ENCODE measurements around the gene GNRHR.

Gene GNRHR

GRCh38 chr4:67751260-67751659 is 2.9 kb downstream of the GNRHR start:
- ATAC-seq (ENCODE audit: insufficient read depth, low read depth), result no peak
- Histone ChIP-seq H3K27me3 (ENCODE audit: insufficient read depth, low read length, poor library complexity) (no peaks in the 10 kb centered on the region), H3K9ac (ENCODE audit: low read depth, low read length) (no peak overlapping the region), H3K4me1 (ENCODE audit: insufficient read depth, low read length) (no peaks in the 10 kb centered on the region; the same call in 1 of the 2 replicates), H3K27ac (ENCODE audit: low read length) (no peak overlapping the region), H2AFZ (ENCODE audit: low read depth, low read length) (no peak overlapping the region), H4K20me1 (ENCODE audit: insufficient read depth, low read length) (no peaks in the 10 kb centered on the region), H3K79me2 (ENCODE audit: insufficient read depth, low read length) (no peaks in the 10 kb centered on the region), H3K9me3 (ENCODE audit: insufficient read depth, low read length, severe bottlenecking) (no peaks in the 10 kb centered on the region), H3K4me3 (ENCODE audit: low read depth in 1 of 2, low read length in 2 of 2) (no peak overlapping the region), H3K4me2 (ENCODE audit: insufficient read depth, low read length) (no peak overlapping the region), H3K36me3 (ENCODE audit: insufficient read depth, low read length) (no peaks in the 10 kb centered on the region)
- no peak for DNase-seq
- no peak for TF ChIP-seq CTCF (IDR thresholded peaks at IDR 0.05; ENCODE audit: borderline replicate concordance, extremely low read depth, low read length, poor library complexity, severe bottlenecking)
- TF ChIP-seq EZH2 (IDR thresholded peaks at IDR 0.05; ENCODE audit: borderline replicate concordance, low read depth, low read length, severe bottlenecking), result no peak

DNA sequence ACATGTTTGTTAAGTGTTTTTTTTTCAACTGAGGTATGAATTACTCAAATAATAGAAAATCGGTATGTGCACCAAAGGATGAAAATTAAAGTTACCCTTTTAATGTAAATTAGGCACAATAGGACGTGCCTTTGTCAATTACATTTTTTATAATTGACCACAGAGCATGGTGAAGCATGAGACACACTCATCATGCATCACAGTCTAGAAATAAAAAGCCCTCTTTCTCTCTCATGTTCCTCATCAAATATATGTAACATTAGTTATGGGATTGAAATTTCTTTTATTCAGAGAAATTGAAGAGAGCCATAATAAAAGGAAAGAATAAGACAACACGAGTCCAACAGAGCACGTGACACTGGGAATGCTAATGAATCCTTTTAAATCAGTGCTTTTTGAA is 3.5 kb downstream of the GNRHR start:
- H3K79me2 ChIP-seq (ENCODE audit: insufficient read depth, low read length), result no peaks in the 10 kb centered on the region
- H4K20me1 ChIP-seq (ENCODE audit: insufficient read depth, low read length), result no peaks in the 10 kb centered on the region
- no peak overlapping the region for H3K27ac ChIP-seq (ENCODE audit: low read length)
- H2AFZ ChIP-seq (ENCODE audit: low read depth, low read length), result no peak overlapping the region
- H3K4me2 ChIP-seq (ENCODE audit: insufficient read depth, low read length), result no peak overlapping the region
- DNase-seq (no peak), ATAC-seq (ENCODE audit: insufficient read depth, low read depth) (no peak)
- no peaks in the 10 kb centered on the region for H3K9me3 ChIP-seq (ENCODE audit: insufficient read depth, low read length, severe bottlenecking)
- no peak overlapping the region for H3K9ac ChIP-seq (ENCODE audit: low read depth, low read length)
- H3K36me3 ChIP-seq (ENCODE audit: insufficient read depth, low read length), result no peaks in the 10 kb centered on the region
- no peak for TF ChIP-seq CTCF (IDR thresholded peaks at IDR 0.05; ENCODE audit: borderline replicate concordance, extremely low read depth, low read length, poor library complexity, severe bottlenecking)
- TF ChIP-seq EZH2 (IDR thresholded peaks at IDR 0.05; ENCODE audit: borderline replicate concordance, low read depth, low read length, severe bottlenecking), result no peak
- no peaks in the 10 kb centered on the region; the same call in 1 of the 2 replicates for H3K4me1 ChIP-seq (ENCODE audit: insufficient read depth, low read length)
- H3K27me3 ChIP-seq (ENCODE audit: insufficient read depth, low read length, poor library complexity), result no peaks in the 10 kb centered on the region
- H3K4me3 ChIP-seq (ENCODE audit: low read depth in 1 of 2, low read length in 2 of 2), result no peak overlapping the region

GRCh38 chr4:67749286-67749685 is 4.9 kb downstream of the GNRHR start:
- H3K4me3 ChIP-seq (ENCODE audit: low read depth in 1 of 2, low read length in 2 of 2), result no peak overlapping the region
- no peaks in the 10 kb centered on the region for H3K27me3 ChIP-seq (ENCODE audit: insufficient read depth, low read length, poor library complexity)
- H3K36me3 ChIP-seq (ENCODE audit: insufficient read depth, low read length), result no peaks in the 10 kb centered on the region
- ATAC-seq (ENCODE audit: insufficient read depth, low read depth) (no peak), DNase-seq (no peak)
- H3K9ac ChIP-seq (ENCODE audit: low read depth, low read length), result no peak overlapping the region
- TF ChIP-seq EZH2 (IDR thresholded peaks at IDR 0.05; ENCODE audit: borderline replicate concordance, low read depth, low read length, severe bottlenecking), result no peak
- H4K20me1 ChIP-seq (ENCODE audit: insufficient read depth, low read length), result no peaks in the 10 kb centered on the region
- H3K27ac ChIP-seq (ENCODE audit: low read length), result no peak overlapping the region
- no peaks in the 10 kb centered on the region for H3K9me3 ChIP-seq (ENCODE audit: insufficient read depth, low read length, severe bottlenecking)
- H2AFZ ChIP-seq (ENCODE audit: low read depth, low read length), result no peak overlapping the region
- H3K4me2 ChIP-seq (ENCODE audit: insufficient read depth, low read length), result no peak overlapping the region
- H3K4me1 ChIP-seq (ENCODE audit: insufficient read depth, low read length), result no peaks in the 10 kb centered on the region; the same call in 1 of the 2 replicates
- no peaks in the 10 kb centered on the region for H3K79me2 ChIP-seq (ENCODE audit: insufficient read depth, low read length)

GRCh38 chr4:67746797-67747495 is 7.2 kb downstream of the GNRHR start:
- peak; percentile 67 for TF ChIP-seq CTCF (IDR thresholded peaks at IDR 0.05; ENCODE audit: borderline replicate concordance, extremely low read depth, low read length, poor library complexity, severe bottlenecking)
- no peak for TF ChIP-seq EZH2 (IDR thresholded peaks at IDR 0.05; ENCODE audit: borderline replicate concordance, low read depth, low read length, severe bottlenecking)
- Histone ChIP-seq H3K4me3 (ENCODE audit: low read depth in 1 of 2, low read length in 2 of 2) (no peak overlapping the region), H4K20me1 (ENCODE audit: insufficient read depth, low read length) (no peaks in the 10 kb centered on the region), H3K4me1 (ENCODE audit: insufficient read depth, low read length) (no peaks in the 10 kb centered on the region; the same call in 1 of the 2 replicates), H3K9ac (ENCODE audit: low read depth, low read length) (no peak overlapping the region), H3K9me3 (ENCODE audit: insufficient read depth, low read length, severe bottlenecking) (no peaks in the 10 kb centered on the region), H3K27me3 (ENCODE audit: insufficient read depth, low read length, poor library complexity) (no peaks in the 10 kb centered on the region), H3K79me2 (ENCODE audit: insufficient read depth, low read length) (no peaks in the 10 kb centered on the region), H2AFZ (ENCODE audit: low read depth, low read length) (peak overlapping the region; percentile 8), H3K4me2 (ENCODE audit: insufficient read depth, low read length) (no peak overlapping the region), H3K27ac (ENCODE audit: low read length) (no peak overlapping the region), H3K36me3 (ENCODE audit: insufficient read depth, low read length) (no peaks in the 10 kb centered on the region)
- ATAC-seq (ENCODE audit: insufficient read depth, low read depth) (peak; percentile 52; the same call in 2 of the 3 replicates), DNase-seq (no peak)
